ENCODE results near the gene DACH1. TPM values are rescaled to one million over a fixed set of nuclear protein-coding genes. Genes with fewer than 3 reads are reported as not detected.

Gene DACH1
- total RNA-seq, 1 donor from 2014 or later = 37.1 TPM

- Mint-ChIP-seq H3K4me3 (ENCODE audit: low read depth) (no peak overlapping the region), H3K9me3 (ENCODE audit: low read depth) (no peaks in the 10 kb centered on the region), H3K36me3 (ENCODE audit: insufficient read depth) (no peaks in the 10 kb centered on the region), H3K27ac (no peak overlapping the region), H3K4me1 (ENCODE audit: low read depth) (peaks cover 34% of the 10 kb centered on the region), H3K27me3 (no peaks in the 10 kb centered on the region)
- DNase-seq (ENCODE audit: low spot score, unreplicated experiment) = no peak
- TF ChIP-seq CTCF (IDR thresholded peaks at IDR 0.05; ENCODE audit: unreplicated experiment) = no peak
Measured at GRCh38 chr13:71854401-71854800, 12.6 kb downstream of the DACH1 start.

GRCh38 chr13:71853725-71854124, 13.3 kb downstream of the DACH1 start:
- Mint-ChIP-seq H3K4me3 (ENCODE audit: low read depth) (no peak overlapping the region), H3K4me1 (ENCODE audit: low read depth) (peaks cover 35% of the 10 kb centered on the region), H3K9me3 (ENCODE audit: low read depth) (peaks cover 2% of the 10 kb centered on the region), H3K36me3 (ENCODE audit: insufficient read depth) (peaks cover 1% of the 10 kb centered on the region), H3K27ac (no peak overlapping the region), H3K27me3 (no peaks in the 10 kb centered on the region)
- no peak for TF ChIP-seq CTCF (IDR thresholded peaks at IDR 0.05; ENCODE audit: unreplicated experiment)
- no peak for DNase-seq (ENCODE audit: low spot score, unreplicated experiment)

- no peaks in the 10 kb centered on the region for H3K27me3 Mint-ChIP-seq
- H3K27ac Mint-ChIP-seq = no peak overlapping the region
- no peak for TF ChIP-seq CTCF (IDR thresholded peaks at IDR 0.05; ENCODE audit: unreplicated experiment)
- H3K4me3 Mint-ChIP-seq (ENCODE audit: low read depth) = no peak overlapping the region
- H3K4me1 Mint-ChIP-seq (ENCODE audit: low read depth) = peaks cover 33% of the 10 kb centered on the region
- DNase-seq (ENCODE audit: low spot score, unreplicated experiment) = no peak
- peaks cover 3% of the 10 kb centered on the region for H3K9me3 Mint-ChIP-seq (ENCODE audit: low read depth)
- peaks cover 2% of the 10 kb centered on the region for H3K36me3 Mint-ChIP-seq (ENCODE audit: insufficient read depth)
Measured at GRCh38 chr13:71852736-71853135, 14.3 kb downstream of the DACH1 start.

GRCh38 chr13:71851498-71852409, 15.2 kb downstream of the DACH1 start:
- no peak overlapping the region for H3K4me3 Mint-ChIP-seq (ENCODE audit: low read depth)
- H3K9me3 Mint-ChIP-seq (ENCODE audit: low read depth) = peaks cover 3% of the 10 kb centered on the region
- no peak overlapping the region for H3K27ac Mint-ChIP-seq
- DNase-seq (ENCODE audit: low spot score, unreplicated experiment) = no peak
- H3K27me3 Mint-ChIP-seq = no peaks in the 10 kb centered on the region
- no peak for TF ChIP-seq CTCF (IDR thresholded peaks at IDR 0.05; ENCODE audit: unreplicated experiment)
- peaks cover 32% of the 10 kb centered on the region for H3K4me1 Mint-ChIP-seq (ENCODE audit: low read depth)
- H3K36me3 Mint-ChIP-seq (ENCODE audit: insufficient read depth) = peaks cover 2% of the 10 kb centered on the region

- Mint-ChIP-seq H3K9me3 (ENCODE audit: low read depth) (peaks cover 2% of the 10 kb centered on the region), H3K4me3 (ENCODE audit: low read depth) (no peak overlapping the region), H3K4me1 (ENCODE audit: low read depth) (peaks cover 8% of the 10 kb centered on the region), H3K36me3 (ENCODE audit: insufficient read depth) (peaks cover 18% of the 10 kb centered on the region), H3K27me3 (no peaks in the 10 kb centered on the region), H3K27ac (no peak overlapping the region)
- no peak for TF ChIP-seq CTCF (IDR thresholded peaks at IDR 0.05; ENCODE audit: unreplicated experiment)
- DNase-seq (ENCODE audit: low spot score, unreplicated experiment) = no peak
Measured at GRCh38 chr13:71842003-71842402, 25.0 kb downstream of the DACH1 start.

Measured in progenitor cell of endocrine pancreas (in vitro differentiated cells).